Astrocyte (in vitro differentiated cells and primary cell): ENCODE measurements around the gene C15orf61.

Experiments
- EZH2 ChIP-seq: IDR thresholded peaks from 2 replicates; pipeline ENCODE4 v1.6.1; 2012; ENCODE audit warnings: mild to moderate bottlenecking, low read length, inconsistent platforms; ENCODE audit not compliant: insufficient read depth
- TF ChIP-seq, protein P1 (sequence below): IDR thresholded peaks from 2 replicates; pipeline ENCODE4 v1.5.1; 2011; ENCODE audit warnings: low read depth, mild to moderate bottlenecking, inconsistent platforms, low read length, moderate library complexity; ENCODE audit not compliant: insufficient read depth

DNA sequence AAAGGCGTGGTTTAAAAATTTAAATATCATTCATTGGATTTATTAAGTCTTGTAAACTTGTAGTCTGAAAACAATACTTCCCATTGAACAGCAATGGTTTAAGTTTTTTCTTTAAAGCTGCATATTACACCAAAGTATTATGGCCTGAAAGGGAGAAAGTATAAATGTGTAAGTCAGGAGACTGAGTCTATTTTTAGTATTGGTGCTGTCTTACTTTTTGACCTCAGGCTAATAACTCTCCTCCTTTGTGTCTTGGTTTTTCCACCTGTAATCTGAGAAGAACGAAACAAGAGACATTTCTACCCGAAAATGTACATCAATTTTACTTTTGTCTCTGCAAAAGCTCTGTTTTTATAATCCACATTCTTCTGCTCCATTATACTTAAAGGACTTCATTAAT lies 7.6 kb downstream of the C15orf61 start:
- TF ChIP-seq, protein P1, sequence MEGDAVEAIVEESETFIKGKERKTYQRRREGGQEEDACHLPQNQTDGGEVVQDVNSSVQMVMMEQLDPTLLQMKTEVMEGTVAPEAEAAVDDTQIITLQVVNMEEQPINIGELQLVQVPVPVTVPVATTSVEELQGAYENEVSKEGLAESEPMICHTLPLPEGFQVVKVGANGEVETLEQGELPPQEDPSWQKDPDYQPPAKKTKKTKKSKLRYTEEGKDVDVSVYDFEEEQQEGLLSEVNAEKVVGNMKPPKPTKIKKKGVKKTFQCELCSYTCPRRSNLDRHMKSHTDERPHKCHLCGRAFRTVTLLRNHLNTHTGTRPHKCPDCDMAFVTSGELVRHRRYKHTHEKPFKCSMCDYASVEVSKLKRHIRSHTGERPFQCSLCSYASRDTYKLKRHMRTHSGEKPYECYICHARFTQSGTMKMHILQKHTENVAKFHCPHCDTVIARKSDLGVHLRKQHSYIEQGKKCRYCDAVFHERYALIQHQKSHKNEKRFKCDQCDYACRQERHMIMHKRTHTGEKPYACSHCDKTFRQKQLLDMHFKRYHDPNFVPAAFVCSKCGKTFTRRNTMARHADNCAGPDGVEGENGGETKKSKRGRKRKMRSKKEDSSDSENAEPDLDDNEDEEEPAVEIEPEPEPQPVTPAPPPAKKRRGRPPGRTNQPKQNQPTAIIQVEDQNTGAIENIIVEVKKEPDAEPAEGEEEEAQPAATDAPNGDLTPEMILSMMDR: no peak
- TF ChIP-seq EZH2: no peak
